Umbilical cord (tissue), 2 donors: ENCODE measurements around the gene CDKAL1. TPM values are rescaled to one million over a fixed set of nuclear protein-coding genes. Genes with fewer than 3 reads are reported as not detected.
A peak's percentile ranks its signal among the peaks of the same experiment; 100 is the strongest.
"Not testable (repeated sequence)": the region's sequence is repeated elsewhere in the genome, so short reads cannot be mapped to it uniquely, and the experiment has no call there.

Source experiments
- DNase-seq: peaks from one replicate; pipeline ENCODE4 v3.0.0-alpha.2; 2015; ENCODE audit warnings: low spot score
- total RNA-seq: library from RNA; depleted of rRNA; stranded (reverse); fragments of >200 nt; gene quantifications from one replicate; pipeline ENCODE4 v1.2.3, GENCODE V29; 2014; ENCODE audit warnings: low replicate concordance; ENCODE audit not compliant: insufficient read depth

CDKAL1 gene
- total RNA-seq, 1 donor from 2014 or later: 24.6 TPM

DNA sequence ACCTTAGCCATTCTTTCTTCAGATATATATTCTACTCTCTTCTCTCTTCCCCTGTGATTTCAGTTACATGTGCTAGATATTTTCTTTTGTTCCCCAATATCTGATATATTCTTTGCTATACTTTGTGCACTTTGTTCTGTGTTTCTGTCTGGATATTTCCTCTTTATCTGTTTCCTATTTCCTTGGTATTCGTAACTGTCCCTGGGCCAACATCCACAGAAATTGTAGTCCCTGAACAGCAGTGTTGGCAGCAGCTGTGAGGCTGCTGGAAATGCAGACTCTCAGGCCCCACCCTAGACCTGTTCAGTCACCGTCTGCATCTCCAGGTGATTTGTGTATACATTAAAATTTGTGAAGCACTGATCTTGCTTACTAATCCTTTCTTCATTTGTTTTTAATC lies 536.4 kb downstream of the CDKAL1 start:
- DNase-seq: no peak

DNA sequence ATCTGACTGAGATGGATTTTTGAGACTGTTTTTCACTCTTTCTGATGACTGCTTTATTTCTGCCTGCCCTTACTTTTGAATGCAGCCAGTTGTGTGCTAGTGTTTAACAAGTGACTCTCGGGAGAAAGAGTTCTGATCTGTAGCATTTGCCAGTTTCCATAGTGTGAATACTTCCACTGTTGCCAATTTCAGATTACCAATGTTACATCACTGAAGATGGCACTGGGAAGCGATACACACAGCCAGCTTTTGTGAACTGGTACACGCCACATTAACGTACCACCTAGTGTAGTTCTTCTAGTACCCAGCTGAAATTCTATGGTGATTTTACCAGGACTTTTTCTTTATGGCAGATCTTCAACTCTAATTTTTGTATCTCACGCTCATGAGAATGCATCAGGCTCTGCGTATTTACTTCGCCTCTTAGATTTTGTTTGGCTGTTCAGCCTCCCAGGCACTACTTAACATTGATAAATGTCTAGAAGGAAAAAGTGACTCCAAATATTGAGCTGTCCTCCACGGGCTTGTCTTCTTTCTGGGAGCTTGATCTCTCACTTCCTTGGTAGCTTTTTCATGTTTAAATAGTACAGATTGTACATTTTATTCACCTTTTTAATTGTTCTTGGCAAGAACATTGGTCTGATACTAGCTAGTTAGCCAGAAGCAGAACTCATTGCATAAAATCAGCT lies 537.7 kb downstream of the CDKAL1 start:
- DNase-seq: no peak

DNA sequence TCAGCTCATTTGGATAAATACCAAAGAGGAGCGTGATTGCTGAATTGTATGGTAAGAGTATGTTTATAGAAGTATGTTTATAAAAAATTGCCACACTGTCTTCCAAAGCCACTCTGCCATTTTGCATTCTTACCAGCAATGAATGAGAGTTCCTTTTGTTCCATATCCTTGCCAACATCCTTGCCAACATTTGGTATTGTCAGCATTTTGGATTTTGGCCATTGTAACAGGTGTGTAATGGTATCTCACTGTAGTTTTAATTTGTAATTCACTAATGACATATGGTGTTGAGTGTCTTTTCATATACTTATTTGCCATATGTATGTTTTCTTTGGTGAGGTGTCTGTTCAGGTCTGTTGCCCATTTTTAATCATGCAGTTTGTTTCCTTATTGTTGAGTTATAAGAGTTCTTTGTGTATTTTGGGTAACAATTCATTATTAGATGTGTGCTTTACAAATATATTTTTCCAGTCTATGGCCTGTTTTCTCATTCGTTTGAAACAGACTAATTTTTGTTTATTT lies 539.1 kb downstream of the CDKAL1 start:
- DNase-seq: no peak

DNA sequence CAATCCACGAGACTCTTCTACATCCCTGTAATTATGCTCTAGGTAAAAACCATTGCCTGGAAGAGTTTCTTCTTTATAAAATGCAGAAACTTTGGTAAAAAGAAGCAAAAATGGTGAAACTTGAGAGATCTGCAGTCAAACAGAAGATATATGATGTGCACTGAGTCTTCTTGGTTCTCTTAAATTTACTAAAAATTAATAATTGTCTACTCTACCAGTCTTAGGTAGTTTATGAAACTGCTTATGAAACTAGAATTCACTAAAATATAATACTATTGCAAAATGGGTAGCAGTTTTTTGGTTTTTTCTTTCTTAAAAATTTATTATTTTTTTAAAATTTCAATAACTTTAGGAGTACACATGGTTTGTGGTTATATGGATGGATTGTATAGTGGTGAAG lies 540.2 kb downstream of the CDKAL1 start:
- no peak for DNase-seq

DNA sequence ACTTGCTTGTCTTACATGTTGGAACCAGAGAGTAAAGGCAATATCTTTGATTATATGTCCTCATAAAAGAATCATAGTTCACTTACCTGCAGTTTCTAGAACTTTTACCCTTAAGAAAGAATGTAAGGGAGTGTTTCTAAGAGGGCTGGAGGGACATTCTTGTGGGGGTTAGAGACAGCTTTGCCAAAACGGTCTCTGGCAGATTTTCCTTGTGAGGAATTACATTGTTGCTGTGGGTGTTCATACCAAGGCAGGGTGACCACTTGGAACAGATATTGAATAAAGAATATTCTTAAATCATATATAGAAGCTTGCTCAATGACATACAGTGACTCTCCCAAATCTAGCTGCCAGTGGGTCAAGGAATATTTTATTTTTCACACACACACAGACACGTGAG lies 541.7 kb downstream of the CDKAL1 start:
- DNase-seq: no peak

DNA sequence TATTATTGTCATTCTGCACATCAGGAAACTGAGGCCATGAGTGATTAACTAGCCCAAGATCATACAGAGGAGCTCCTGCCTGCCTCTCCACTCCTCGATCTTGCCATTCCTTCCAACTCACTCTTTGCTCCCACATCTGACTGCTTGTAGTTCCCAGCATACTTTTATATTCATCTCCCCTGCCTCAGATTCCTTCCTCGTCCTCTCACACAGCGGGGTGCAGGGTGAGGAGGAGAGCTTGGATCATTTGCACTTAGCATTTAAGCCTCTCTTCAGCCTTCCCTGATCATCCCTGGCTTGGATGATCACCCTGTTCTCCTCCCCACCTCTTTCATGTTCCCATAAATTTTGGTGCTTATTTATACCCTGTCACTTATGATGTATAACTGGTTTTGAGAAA lies 544.2 kb downstream of the CDKAL1 start:
- DNase-seq: peak; percentile 5

DNA sequence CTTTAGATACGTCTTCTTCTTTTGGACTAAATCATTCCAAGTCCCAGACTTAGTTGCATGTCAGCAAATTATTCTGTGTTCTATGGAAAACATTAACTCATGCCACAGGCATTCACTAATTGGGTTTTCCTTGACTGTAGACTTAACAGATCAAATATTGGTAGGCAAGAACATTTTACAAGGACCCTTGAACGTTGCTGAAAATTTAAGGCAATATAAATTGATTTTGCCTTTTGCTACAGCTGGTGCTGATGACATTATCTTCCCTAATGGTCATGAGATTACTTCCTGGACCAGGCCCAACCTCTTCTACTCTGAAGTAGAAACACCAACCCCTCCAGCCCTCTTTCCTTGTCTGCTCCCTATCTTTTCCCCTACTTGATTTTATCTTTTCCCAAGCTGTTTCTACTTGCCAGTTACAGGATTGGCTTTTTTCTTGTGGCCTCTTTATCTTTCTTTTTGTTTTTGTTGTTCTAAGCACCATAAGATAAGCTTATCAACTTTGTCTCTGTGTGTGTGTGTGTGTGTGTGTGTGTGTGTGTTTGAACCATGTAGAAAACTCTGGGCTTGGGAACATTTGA lies 545.3 kb downstream of the CDKAL1 start:
- peak; percentile 65 for DNase-seq

DNA sequence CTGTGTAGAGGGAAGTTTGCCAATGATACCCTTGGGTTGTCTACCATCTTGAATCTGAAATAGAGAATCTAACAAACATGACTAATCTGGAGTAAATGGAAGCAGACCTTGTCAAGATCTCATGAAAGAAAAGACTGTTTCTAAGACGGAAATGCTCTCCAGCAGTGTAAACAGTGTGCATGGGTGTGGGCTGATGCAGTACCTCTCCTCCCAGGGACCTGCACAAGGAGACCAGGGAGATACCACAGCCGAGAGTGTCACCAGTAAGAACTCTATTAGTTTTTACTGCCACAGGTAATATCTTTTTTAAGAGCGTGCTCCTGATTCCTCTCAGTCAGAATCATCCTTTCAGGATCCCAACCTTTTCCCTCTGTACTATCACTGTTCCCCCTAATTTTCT lies 546.0 kb downstream of the CDKAL1 start:
- no peak for DNase-seq

DNA sequence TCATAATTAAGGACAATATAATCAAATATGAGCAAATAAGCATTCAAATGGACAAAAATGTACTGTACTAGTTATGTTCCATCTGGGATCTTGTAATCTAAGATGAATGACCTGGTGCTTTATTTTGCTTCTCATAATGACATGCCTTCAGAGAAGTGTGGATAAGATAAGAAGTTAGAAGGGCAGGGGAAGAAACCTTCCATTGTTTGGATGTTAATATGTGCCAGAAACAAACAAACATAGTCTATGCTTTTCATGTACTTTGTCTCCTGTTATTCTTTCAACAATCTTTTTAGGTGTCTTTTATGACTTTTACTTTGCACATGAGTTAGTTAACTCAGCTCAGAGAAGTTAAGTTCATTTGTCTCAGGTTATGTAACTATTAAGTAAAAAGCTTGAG lies 547.8 kb downstream of the CDKAL1 start:
- DNase-seq: no peak

DNA sequence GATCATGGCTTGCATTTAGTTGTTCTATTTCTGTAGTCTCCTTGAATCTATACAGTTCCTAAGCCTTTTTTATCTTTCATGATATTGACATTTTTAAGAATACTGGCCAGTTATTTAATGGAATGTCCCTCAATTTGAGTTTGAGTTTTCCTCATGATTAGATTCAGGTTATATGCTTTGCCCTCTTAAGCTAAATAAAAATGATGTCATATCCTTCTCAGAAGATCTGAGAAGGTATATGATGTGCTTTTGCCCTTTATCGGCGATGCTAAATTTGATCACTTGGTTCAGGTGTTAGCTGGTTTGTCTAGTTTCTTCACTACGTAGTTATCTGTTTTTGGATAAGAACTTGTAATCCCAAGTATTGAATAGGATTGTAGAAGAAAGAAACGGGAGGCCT lies 549.5 kb downstream of the CDKAL1 start:
- no peak for DNase-seq

DNA sequence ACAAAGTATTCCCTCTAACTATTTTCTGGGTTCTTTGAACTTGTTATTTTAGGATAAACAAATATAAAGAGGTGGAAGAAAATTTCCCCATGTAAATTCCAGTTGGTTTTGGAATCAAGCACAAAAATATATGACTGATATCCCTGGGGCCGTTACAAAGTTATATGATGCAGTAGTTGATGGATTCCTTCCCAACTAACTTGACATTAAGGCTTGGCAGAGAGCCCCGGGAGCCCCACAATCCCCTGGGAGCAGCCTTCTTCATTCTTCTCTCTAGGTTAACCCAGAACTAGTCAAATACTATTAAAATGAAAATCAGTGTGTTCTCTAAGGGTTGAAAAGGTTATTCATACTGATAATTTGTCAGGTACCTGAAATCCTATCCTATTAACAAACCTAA lies 550.4 kb downstream of the CDKAL1 start:
- DNase-seq: no peak

DNA sequence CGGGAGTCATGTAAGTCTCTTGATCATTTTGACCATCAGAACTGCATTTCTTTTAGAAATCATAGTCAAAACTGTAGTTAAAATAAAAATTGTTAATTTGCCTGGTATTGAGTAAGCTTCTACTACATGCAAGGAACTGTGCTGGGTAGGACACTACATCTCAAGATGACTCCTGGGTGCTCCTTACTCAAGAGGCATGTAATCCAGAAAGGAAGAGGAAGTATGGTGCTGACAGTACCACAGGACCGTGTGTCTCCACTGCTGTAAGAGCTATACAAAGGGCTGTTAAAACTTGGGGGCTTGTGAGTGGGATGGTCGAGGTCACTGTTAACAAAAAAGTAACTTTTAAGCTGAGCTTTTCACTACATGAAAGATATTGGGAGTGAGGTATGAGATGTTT lies 551.0 kb downstream of the CDKAL1 start:
- DNase-seq: no peak

DNA sequence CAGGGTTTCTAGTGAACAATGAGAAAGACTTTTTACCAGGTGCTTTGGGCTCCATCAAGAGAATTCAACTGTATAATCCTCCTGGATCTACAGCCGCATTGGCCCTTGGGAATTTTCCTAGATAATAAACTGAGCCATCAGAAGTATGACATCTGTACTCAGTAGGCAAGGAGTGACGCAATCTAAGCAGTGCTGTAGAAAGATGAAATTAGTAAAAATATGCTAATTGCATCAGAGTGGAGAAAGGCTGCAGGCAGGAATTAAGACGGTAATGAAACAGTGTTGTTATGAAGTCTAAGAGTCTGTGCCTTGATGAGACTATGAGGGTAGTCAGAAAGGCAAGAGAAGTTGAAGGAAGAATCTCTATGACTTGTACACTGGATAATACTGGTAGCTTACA lies 551.4 kb downstream of the CDKAL1 start:
- no peak for DNase-seq

DNA sequence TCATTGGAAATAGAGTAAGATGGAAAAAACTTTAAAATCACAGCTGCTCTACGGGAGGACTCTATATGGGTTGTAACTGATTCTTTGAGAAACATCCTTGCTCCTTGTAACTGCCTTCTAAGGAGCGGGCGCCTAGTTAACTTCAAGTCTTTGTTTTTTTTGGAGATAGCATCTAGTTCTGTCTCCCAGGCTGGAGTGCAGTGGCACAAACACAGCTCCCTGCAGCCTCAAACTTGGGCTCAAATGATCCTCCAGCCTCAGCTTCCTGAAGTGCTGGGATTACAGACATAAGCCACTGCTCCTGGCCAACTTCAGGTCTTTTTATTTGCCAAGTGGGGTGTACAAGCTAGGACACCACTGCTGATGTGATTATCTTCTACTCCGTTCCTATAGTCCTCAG lies 552.9 kb downstream of the CDKAL1 start:
- DNase-seq: no peak

DNA sequence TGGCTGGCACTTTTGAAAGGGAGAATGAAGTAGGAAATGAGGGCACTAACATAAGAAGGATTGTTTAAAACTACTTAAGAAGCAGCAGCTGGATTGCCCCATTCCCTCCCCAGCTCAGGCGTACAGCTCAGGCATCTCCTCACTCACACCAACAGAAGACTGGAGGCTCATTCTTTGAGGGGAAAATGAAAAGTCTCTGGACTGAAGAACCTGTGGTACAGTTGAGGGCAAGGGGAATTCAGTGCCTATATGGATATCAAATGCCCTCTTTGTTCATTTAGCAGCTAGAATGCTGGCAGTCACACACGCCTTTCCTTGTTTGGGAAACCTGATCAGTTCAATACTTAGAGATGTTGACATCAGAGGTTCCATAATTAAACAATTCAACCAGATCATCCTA lies 557.2 kb downstream of the CDKAL1 start:
- no peak for DNase-seq

DNA sequence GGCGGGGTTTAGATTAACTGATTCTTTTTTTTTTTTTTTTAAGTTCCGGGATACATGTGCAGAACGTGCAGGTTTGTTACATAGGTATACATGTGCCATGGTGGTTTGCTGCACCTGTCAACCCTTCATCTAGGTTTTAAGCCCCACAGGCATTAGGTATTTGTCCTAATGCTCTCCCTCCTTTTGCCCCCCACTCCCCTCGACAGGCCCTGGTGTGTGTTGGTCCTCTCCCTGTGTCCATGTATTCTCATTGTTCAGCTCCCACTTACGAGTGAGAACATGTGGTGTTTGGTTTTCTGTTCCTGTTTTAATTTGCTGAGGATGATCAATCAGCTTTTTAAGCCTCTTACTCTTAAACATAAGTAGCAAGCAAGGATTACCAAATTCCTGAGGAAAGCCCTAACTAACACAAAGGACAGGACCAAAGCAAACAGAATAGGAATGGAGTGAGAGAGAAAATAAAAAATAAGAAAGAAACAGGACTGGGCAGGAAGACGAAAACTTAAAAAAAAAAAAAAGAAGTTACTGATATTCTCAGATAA lies 558.0 kb downstream of the CDKAL1 start:
- not testable (repeated sequence) for DNase-seq

DNA sequence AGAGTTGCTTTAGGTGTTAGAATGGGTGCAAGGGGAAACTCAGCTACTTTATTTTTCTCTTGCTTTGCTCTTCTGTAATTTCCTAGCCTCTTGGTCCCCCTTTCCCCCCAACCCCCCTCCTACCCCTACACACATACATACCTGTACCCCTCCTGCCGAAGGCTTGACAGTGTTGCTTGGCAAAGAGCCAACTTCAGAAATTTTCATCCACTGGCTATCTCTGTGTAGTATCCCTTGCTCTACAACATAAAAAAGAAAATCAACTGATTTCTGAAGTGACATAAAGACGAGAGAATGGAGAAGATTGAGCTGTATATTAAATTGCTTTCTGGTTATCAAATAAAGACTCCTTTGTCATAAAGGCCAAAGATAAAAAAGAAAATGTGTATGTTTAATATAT lies 561.2 kb downstream of the CDKAL1 start:
- no peak for DNase-seq

DNA sequence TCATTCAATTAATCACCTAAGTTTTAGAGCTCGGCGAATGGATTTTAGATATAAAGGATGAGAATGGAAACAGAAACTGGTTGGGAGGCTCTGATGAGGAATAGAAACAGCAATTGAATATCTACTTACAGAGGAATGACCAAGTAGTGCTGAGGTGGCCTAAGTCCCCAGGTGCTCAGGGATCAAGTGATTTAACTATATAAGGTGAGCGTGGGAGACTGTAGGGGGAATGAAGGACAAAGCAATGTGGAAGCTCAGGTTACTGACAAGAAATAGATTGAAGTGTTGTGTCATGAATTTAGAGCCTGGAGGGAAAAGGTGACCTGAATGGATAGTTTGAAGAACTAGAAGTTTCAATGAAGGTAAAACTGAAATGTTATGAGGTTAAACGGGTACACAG lies 563.9 kb downstream of the CDKAL1 start:
- DNase-seq: no peak

DNA sequence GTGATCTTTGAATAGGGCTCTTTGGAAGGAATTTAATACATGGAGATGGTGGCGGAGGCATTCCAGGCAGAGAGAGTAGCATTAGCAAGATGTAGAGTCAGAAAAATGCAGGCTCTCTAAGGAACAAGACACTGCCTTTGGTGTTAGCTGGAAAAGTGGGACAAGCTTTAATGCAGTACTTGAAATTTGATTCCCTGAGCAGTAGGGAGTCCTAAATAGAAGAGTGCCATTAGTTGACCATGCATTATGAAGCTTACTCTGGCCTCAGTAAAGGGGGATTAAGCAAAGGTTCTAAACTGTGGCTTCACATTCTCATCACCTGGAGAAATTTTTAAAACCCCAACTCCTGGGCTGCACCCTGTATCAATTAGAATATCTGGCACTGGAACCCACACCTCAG lies 564.5 kb downstream of the CDKAL1 start:
- DNase-seq: no peak

DNA sequence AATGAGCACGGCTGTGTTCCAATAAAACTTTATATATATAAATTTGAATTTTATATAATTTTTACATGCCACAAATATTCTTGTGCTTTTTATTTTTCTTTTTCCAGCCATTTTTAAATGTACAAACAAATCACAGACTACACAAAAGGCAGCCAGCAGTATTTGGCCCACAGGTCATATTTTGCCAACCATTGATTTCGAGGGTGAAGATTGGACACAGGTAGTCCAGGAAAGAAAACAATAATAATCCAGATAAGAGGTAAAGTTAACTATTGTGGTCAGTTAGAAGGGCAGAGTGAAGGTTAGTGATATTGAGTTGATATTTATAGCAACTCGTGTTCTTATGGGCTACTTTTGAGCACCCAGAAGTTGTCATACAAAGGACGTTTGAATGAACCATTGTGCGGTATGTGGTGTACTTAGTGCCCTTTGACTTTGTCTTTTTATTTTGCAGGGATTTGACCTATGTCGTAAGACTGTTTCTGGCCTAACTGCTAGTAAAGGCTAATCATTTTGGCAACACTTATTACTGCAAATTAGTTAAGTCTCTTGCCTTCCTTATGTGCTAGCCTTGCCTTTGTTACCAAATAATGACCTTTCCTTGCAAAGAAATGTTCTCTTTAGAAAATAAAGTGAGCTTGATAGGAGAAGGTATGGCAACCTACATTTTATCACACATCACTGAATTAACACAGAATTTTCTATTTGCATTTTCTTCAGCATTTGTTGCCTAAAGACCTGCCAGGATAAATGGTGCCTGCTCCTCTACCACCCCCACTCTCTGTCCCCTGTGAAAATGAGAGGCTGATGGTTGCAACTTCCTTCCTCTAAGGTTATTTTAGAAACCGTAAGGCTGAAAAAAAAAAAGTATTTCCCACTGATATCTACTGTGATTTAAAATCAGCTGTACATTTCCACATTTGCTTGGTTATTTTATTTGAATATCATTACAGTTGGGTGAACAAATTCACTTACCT lies 565.4 kb downstream of the CDKAL1 start:
- DNase-seq: no peak

DNA sequence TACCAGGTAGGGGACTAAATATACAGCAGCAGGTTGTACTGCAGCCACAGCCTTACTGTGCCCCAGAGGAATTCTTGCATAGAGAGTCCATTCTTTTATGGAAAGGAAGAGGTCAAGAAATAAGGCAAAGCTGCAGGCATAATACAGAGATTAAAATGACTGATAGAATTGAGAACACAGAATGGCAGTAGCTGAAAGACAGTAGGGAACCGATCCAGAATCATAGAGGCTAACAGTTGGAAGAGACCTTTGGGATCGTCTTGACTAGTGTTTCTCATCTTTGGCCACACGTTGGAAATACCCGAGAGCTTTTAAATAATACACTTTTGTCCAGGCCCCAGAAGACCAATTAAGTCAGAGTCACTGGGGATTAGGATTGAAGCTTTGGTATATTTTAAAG lies 566.7 kb downstream of the CDKAL1 start:
- DNase-seq: no peak

DNA sequence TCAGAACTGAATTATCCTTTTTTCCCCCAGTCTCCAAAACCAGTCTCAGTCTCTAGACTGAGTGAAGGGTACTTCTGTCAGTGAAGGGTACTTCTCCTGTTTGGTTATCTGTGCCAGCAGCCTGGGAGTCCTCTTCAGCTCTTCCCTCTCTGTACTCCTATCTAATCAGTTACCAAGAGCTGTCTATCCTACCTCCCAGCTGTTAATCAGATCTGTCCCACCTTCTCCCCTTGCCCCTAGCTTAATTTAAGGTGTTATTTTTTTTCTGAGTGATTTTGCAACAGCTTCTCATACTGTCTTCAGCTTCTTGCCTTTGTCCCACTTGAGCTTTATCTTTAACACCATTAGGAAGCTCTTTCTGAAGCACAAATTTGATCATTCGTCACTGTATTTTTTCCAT lies 567.4 kb downstream of the CDKAL1 start:
- no peak for DNase-seq
